DOHH2 (cell line): ENCODE measurements around the gene LILRB2.
"Not testable (repeated sequence)": the region's sequence is repeated elsewhere in the genome, so short reads cannot be mapped to it uniquely, and the experiment has no call there.

ENCODE experiments used
- H3F3A ChIP-seq: fragments of 200-600 bp; sonication (generic), shearing (Covaris generic); 2 replicates; pipeline ENCODE4 v1.6.0; 2016; ENCODE audit warnings: antibody characterized with exemption, mild to moderate bottlenecking; ENCODE audit not compliant: control insufficient read depth, insufficient read depth
- H3K27ac ChIP-seq: fragments of 200-600 bp; sonication (generic); 2 replicates; pipeline ENCODE4 v1.5.1; 2014; ENCODE audit warnings: low read depth, mild to moderate bottlenecking, low read length, moderate library complexity
- H3K27me3 ChIP-seq: fragments of 200-600 bp; sonication (generic); 2 replicates; pipeline ENCODE4 v1.6.1; 2014; ENCODE audit warnings: mild to moderate bottlenecking, low read length, mixed read lengths; ENCODE audit not compliant: control insufficient read depth
- H3K36me3 ChIP-seq: fragments of 200-600 bp; sonication (generic); 2 replicates; pipeline ENCODE4 v1.6.1; 2014; ENCODE audit warnings: mild to moderate bottlenecking, low read length, moderate library complexity, mixed read lengths; ENCODE audit not compliant: control insufficient read depth
- H3K4me1 ChIP-seq: fragments of 200-600 bp; sonication (generic); 2 replicates; pipeline ENCODE4 v1.6.1; 2014; ENCODE audit warnings: mild to moderate bottlenecking, low read length, mixed read lengths; ENCODE audit not compliant: control insufficient read depth
- H3K4me2 ChIP-seq: fragments of 200-600 bp; sonication (generic); 2 replicates; pipeline ENCODE4 v1.6.0; 2014; ENCODE audit warnings: mild to moderate bottlenecking, low read length, moderate library complexity
- H3K4me3 ChIP-seq: fragments of 200-600 bp; sonication (generic); 2 replicates; pipeline ENCODE4 v1.5.1; 2014; ENCODE audit warnings: mild to moderate bottlenecking, low read length, mixed read lengths
- H3K79me2 ChIP-seq: fragments of 200-600 bp; sonication (generic); 2 replicates; pipeline ENCODE4 v1.6.1; 2014; ENCODE audit warnings: mild to moderate bottlenecking, low read length, mixed read lengths; ENCODE audit not compliant: control insufficient read depth
- H3K9me2 ChIP-seq: fragments of 200-600 bp; sonication (generic); replicated peaks from 2 replicates; pipeline ENCODE4 v1.6.1; 2014; ENCODE audit warnings: mild to moderate bottlenecking, low read length, mixed read lengths; ENCODE audit not compliant: control insufficient read depth
- H3K9me3 ChIP-seq: fragments of 200-600 bp; sonication (generic); 2 replicates; pipeline ENCODE4 v1.6.1; 2014; ENCODE audit warnings: antibody characterized with exemption, low read length, mixed read lengths; ENCODE audit not compliant: control insufficient read depth, insufficient read depth
- H4K20me1 ChIP-seq: fragments of 200-600 bp; sonication (generic); 2 replicates; pipeline ENCODE4 v1.6.0; 2014; ENCODE audit warnings: low read depth, mild to moderate bottlenecking, antibody characterized with exemption, low read length, moderate library complexity; ENCODE audit not compliant: control insufficient read depth, insufficient read depth
- EZH2phosphoT487 ChIP-seq: fragments of 200-600 bp; sonication (generic); IDR thresholded peaks from 2 replicates; pipeline ENCODE4 v1.6.1; 2017; ENCODE audit warnings: borderline replicate concordance, mild to moderate bottlenecking, antibody characterized with exemption, low read length, moderate library complexity, mixed read lengths
- TF ChIP-seq, protein P1 (sequence below): fragments of 200-600 bp; sonication (generic); IDR thresholded peaks from one replicate; pipeline ENCODE4 v1.5.1; 2014; ENCODE audit warnings: antibody characterized with exemption, mild to moderate bottlenecking, low read depth, low read length; ENCODE audit not compliant: poor library complexity, severe bottlenecking

LILRB2 gene

DNA sequence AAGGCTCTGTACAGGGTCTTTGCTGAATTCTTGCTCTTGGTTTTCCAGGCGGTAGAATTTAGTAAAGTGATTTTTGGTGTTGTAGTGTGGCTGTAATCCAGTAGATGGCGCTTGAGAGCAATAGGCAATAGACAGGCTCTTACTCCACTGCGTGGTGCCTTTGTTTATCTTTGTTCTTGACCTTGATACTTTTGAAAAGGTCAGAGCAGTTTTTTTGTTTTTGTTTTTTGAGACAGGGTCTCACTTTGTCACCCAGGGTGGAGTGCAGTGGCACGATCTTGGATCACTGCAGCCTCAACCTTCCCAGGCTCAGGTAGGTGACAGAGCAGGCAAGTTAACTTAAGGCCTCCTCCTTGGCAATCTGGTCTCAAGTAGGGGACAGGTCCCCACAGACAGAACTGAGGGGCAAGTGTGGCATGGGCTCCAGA, 44.3 kb upstream of the LILRB2 start:
- Histone ChIP-seq H3K36me3 (no peaks in the 10 kb centered on the region), H3K4me1 (peaks cover 6% of the 10 kb centered on the region), H3K4me3 (no peak overlapping the region), H3K9me3 (no peaks in the 10 kb centered on the region), H3K79me2 (no peaks in the 10 kb centered on the region), H3K4me2 (no peak overlapping the region), H3F3A (no peaks in the 10 kb centered on the region), H3K9me2 (no peaks in the 10 kb centered on the region), H4K20me1 (no peaks in the 10 kb centered on the region), H3K27me3 (peaks cover 19% of the 10 kb centered on the region), H3K27ac (no peak overlapping the region)
- TF ChIP-seq EZH2phosphoT487, result no peak
- TF ChIP-seq, protein P1, sequence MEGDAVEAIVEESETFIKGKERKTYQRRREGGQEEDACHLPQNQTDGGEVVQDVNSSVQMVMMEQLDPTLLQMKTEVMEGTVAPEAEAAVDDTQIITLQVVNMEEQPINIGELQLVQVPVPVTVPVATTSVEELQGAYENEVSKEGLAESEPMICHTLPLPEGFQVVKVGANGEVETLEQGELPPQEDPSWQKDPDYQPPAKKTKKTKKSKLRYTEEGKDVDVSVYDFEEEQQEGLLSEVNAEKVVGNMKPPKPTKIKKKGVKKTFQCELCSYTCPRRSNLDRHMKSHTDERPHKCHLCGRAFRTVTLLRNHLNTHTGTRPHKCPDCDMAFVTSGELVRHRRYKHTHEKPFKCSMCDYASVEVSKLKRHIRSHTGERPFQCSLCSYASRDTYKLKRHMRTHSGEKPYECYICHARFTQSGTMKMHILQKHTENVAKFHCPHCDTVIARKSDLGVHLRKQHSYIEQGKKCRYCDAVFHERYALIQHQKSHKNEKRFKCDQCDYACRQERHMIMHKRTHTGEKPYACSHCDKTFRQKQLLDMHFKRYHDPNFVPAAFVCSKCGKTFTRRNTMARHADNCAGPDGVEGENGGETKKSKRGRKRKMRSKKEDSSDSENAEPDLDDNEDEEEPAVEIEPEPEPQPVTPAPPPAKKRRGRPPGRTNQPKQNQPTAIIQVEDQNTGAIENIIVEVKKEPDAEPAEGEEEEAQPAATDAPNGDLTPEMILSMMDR, result peak; percentile 92

DNA sequence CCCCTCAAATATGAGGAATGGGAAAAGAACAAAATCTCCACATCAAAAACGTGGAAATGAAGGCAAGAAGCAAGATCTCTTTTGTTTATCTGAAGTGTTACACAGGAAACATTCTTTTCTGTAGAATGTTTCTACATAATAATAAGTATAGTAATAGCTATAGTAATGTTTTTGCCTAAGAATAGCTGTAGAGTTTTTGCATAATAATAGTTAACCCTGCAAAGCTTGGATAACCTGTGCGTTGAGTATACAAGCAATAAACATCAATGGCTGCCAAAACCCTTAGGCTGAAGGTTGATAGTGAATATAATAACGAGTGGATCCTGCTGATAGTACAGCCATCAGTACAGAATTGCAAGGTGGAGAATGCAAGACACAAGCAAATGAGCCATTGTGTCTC, 43.2 kb upstream of the LILRB2 start:
- TF ChIP-seq, protein P1, result no peak
- no peak for TF ChIP-seq EZH2phosphoT487
- Histone ChIP-seq H3K27me3 (peaks cover 25% of the 10 kb centered on the region), H3K9me3 (no peaks in the 10 kb centered on the region), H3K4me2 (no peak overlapping the region), H3K27ac (no peak overlapping the region), H3K4me1 (peaks cover 11% of the 10 kb centered on the region), H3F3A (no peaks in the 10 kb centered on the region), H3K36me3 (no peaks in the 10 kb centered on the region), H3K79me2 (no peaks in the 10 kb centered on the region), H3K4me3 (no peak overlapping the region), H3K9me2 (no peaks in the 10 kb centered on the region), H4K20me1 (no peaks in the 10 kb centered on the region)

DNA sequence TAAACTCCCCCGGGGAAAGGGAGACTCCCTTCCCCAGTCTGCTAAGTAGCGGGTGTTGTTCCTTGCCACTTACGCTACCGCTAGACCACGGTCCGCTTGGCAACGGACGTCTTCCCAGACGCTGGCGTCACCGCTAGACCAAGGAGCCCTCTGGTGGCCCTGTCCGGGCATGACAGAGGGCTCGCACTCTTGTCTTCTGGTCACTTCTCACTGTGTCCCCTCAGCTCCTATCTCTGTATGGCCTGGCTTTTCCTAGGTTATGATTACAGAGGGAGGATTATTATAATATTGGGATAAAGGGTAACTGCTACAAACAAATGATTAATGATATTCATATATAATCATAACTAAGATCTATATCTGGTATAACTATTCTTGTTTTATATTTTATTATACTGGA, 42.0 kb upstream of the LILRB2 start:
- not testable (repeated sequence) for H3K9me3 ChIP-seq, H3K4me2 ChIP-seq, H3K9me2 ChIP-seq, H3K4me3 ChIP-seq, H3F3A ChIP-seq, H4K20me1 ChIP-seq, H3K36me3 ChIP-seq, H3K27ac ChIP-seq, H3K79me2 ChIP-seq
- Histone ChIP-seq H3K4me1 (peaks cover 13% of the 10 kb centered on the region), H3K27me3 (peaks cover 23% of the 10 kb centered on the region)

DNA sequence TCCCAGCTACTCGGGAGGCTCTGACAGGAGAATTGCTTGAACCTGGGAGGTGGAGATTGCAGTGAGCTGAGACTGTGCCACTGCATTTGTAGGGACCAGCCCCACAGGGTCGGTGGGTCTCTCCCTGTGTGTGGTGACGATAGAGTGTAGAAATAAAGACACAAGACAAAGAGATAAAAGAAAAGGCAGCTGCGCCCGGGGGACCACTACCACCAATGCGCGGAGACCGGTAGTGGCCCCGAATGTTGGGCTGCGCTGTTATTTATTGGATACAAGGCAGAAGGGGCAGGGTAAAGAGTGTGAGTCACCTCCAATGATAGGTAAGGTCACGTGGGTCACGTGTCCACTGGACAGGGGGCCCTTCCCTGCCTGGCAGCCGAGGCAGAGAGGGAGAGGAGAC, 41.4 kb upstream of the LILRB2 start:
- H3F3A ChIP-seq, H3K36me3 ChIP-seq, H3K4me3 ChIP-seq, H3K9me2 ChIP-seq, H3K79me2 ChIP-seq, H4K20me1 ChIP-seq, H3K27ac ChIP-seq, H3K4me2 ChIP-seq, H3K9me3 ChIP-seq: not testable (repeated sequence)
- peaks cover 10% of the 10 kb centered on the region for H3K4me1 ChIP-seq
- H3K27me3 ChIP-seq, result peaks cover 23% of the 10 kb centered on the region
